K562 (cell line): ENCODE results near the gene TRPC1. TPM values are rescaled to one million over a fixed set of nuclear protein-coding genes. Genes with fewer than 3 reads are reported as not detected.

Experiments
- CHD7 ChIP-seq: fragments of 200-600 bp; sonication (generic); IDR thresholded peaks from one replicate; pipeline ENCODE4 v1.6.1; 2012; ENCODE audit warnings: mild to moderate bottlenecking, low read depth, low read length, inconsistent platforms
- MEIS2 ChIP-seq: fragments of 450-650 bp; IDR thresholded peaks from 2 replicates; pipeline ENCODE4 v1.6.1; 2014; ENCODE audit warnings: mild to moderate bottlenecking; ENCODE audit not compliant: partially characterized antibody
- MLX ChIP-seq, 2 experiments: fragments of 450-650 bp in 1 of 2; sonication (generic) in 1 of 2; formaldehyde crosslinking; conservative IDR thresholded peaks; 2 replicates each; pipeline versions ENCODE4 v1.4.0 to v1.8.1; 2020 to 2022; ENCODE audit warnings: mild to moderate bottlenecking in 1 of 2, missing genetic modification reagents in 1 of 2
- UBTF ChIP-seq, 2 experiments: IDR thresholded peaks; 2 replicates each; pipeline ENCODE4 v1.6.1; 2012; ENCODE audit warnings: improper control_type of control experiment in 2 of 2, low read depth in 2 of 2, low read length in 2 of 2, borderline replicate concordance in 1 of 2
- ZMIZ1 ChIP-seq, 2 experiments: fragments of 150-350 bp in 1 of 2; IDR thresholded peaks; 2 replicates each; pipeline ENCODE4 v1.6.1; 2012 to 2016; ENCODE audit warnings: low read depth in 2 of 2, low read length in 2 of 2, mild to moderate bottlenecking in 1 of 2, moderate library complexity in 1 of 2
- polyA plus RNA-seq, 8 experiments: library from polyadenylated mRNA; depleted of rRNA in 4 of 8; stranded (reverse) in 5 of 8; unstranded in 3 of 8; fragments of >200 nt; fragmentation: Nextera tagmentation in 2 of 8; fragmentation: Illumina TruSeq in 1 of 8; extraction: Ambion mirVana in 2 of 8; extraction: Trizol in 1 of 8; gene quantifications; 2 replicates each; pipeline versions ENCODE4 v1.2.1 to v1.2.3, GENCODE V29; 2011 to 2014; ENCODE audit warnings: inconsistent platforms in 1 of 8, missing spikeins in 1 of 8
- total RNA-seq, 7 experiments: library from RNA; depleted of rRNA in 6 of 7; stranded (reverse); fragments of >200 nt in 6 of 7; fragmentation: Illumina TruSeq in 2 of 7; extraction: Trizol in 2 of 7; gene quantifications; 2 replicates each; pipeline versions ENCODE4 v1.2.1 to v1.2.3, GENCODE V29; 2011 to 2021; ENCODE audit warnings: low replicate concordance in 1 of 7

The TRPC1 gene
- total and polyA plus RNA-seq, 9 of the 15 experiments (the other 6 are each of a cell fraction or from before 2014, with no cell fraction given) = 1.4 to 6.5 (median 3.0) TPM

- TF ChIP-seq UBTF (IDR thresholded peaks at IDR 0.05; ENCODE audit: borderline replicate concordance in 1 of 2, low read depth in 2 of 2, low read length in 2 of 2) (peak; percentile 42 to 85; a peak in 2 of 4 replicates), MEIS2 (no peak), ZMIZ1 (IDR thresholded peaks at IDR 0.05; ENCODE audit: low read depth in 2 of 2, low read length in 2 of 2) (no peak), MLX (CRISPR knock-in tag; conservative IDR thresholded peaks at IDR 0.05) (no peak), CHD7 (no peak)
Measured at GRCh38 chr3:142724682-142725356, 985 bp downstream of the TRPC1 start (continued).
